GM23338 (cell line): ENCODE results near the gene TAPBP.

ENCODE experiments used
- CREB1 ChIP-seq: fragments of 250-450 bp; sonication (Bioruptor Pico); IDR thresholded peaks from 2 replicates; pipeline ENCODE4 v1.5.0; 2020; ENCODE audit warnings: low read depth, mild to moderate bottlenecking, moderate library complexity
- EZH2 ChIP-seq: fragments of 200-600 bp; sonication (generic); IDR thresholded peaks from one replicate; pipeline ENCODE4 v1.8.0; 2017; ENCODE audit warnings: antibody characterized with exemption, mild to moderate bottlenecking, low read depth; ENCODE audit not compliant: unreplicated experiment
- EZH2phosphoT487 ChIP-seq: fragments of 200-600 bp; sonication (generic); IDR thresholded peaks from one replicate; pipeline ENCODE4 v1.8.1; 2018; ENCODE audit warnings: antibody characterized with exemption; ENCODE audit not compliant: unreplicated experiment
- JUNB ChIP-seq: IDR thresholded peaks from one replicate; pipeline ENCODE4 v1.6.1; 2016; ENCODE audit warnings: antibody characterized with exemption; ENCODE audit not compliant: unreplicated experiment
- NANOG ChIP-seq: IDR thresholded peaks from 2 replicates; pipeline ENCODE4 v1.6.1; 2016; ENCODE audit warnings: antibody characterized with exemption, borderline replicate concordance
- POLR2AphosphoS5 ChIP-seq: IDR thresholded peaks from 2 replicates; pipeline ENCODE4 v1.6.1; 2016; ENCODE audit warnings: antibody characterized with exemption, low read depth
- STAT1 ChIP-seq: IDR thresholded peaks from one replicate; pipeline ENCODE4 v1.6.1; 2016; ENCODE audit warnings: antibody characterized with exemption; ENCODE audit not compliant: unreplicated experiment
- ZNF114 ChIP-seq: fragments of 250-450 bp; sonication (Bioruptor Pico); IDR thresholded peaks from 2 replicates; pipeline ENCODE4 v1.5.0; 2020; ENCODE audit warnings: mild to moderate bottlenecking, moderate library complexity
- TF ChIP-seq, protein P1 (sequence below), 2 experiments: fragments of 200-600 bp in 1 of 2; sonication (generic) in 1 of 2; conservative IDR thresholded peaks; 2 replicates each; pipeline versions ENCODE4 v1.5.1 to v1.6.1; 2016 to 2017; ENCODE audit warnings: antibody characterized with exemption in 2 of 2, low read depth in 2 of 2, mild to moderate bottlenecking in 2 of 2, moderate library complexity in 1 of 2
- TF ChIP-seq, protein P2 (sequence below): IDR thresholded peaks from one replicate; pipeline ENCODE4 v1.6.1; 2018; ENCODE audit warnings: antibody characterized with exemption; ENCODE audit not compliant: unreplicated experiment
- TF ChIP-seq, protein P3 (sequence below): IDR thresholded peaks from 2 replicates; pipeline ENCODE4 v1.6.1; 2016; ENCODE audit warnings: antibody characterized with exemption

DNA sequence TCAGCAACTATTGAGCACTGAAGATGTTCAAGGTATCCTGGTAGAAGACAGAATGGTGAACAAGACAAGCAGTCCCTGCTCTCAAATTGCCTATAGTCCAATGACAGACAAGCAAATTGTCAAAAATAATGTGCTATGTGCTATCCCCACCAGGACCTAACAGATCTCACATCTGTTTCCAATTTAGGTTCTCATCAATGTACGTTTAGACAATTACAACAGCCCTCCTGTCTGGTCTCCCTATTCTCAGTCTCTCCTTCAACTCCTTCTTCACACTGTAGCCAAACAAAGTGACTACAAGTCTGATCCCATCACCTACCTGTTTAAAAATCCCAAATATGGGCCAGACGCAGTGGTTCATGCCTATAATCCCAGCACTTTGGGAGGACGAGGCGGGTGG lies 7.5 kb downstream of the TAPBP start:
- TF ChIP-seq, protein P1, sequence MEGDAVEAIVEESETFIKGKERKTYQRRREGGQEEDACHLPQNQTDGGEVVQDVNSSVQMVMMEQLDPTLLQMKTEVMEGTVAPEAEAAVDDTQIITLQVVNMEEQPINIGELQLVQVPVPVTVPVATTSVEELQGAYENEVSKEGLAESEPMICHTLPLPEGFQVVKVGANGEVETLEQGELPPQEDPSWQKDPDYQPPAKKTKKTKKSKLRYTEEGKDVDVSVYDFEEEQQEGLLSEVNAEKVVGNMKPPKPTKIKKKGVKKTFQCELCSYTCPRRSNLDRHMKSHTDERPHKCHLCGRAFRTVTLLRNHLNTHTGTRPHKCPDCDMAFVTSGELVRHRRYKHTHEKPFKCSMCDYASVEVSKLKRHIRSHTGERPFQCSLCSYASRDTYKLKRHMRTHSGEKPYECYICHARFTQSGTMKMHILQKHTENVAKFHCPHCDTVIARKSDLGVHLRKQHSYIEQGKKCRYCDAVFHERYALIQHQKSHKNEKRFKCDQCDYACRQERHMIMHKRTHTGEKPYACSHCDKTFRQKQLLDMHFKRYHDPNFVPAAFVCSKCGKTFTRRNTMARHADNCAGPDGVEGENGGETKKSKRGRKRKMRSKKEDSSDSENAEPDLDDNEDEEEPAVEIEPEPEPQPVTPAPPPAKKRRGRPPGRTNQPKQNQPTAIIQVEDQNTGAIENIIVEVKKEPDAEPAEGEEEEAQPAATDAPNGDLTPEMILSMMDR (conservative IDR thresholded peaks at IDR 0.05; ENCODE audit: low read depth in 2 of 2) = no peak
- TF ChIP-seq POLR2AphosphoS5 (no peak), EZH2 (no peak), EZH2phosphoT487 (no peak), CREB1 (CRISPR knock-in tag) (no peak), STAT1 (no peak), NANOG (no peak), ZNF114 (CRISPR knock-in tag) (no peak), JUNB (no peak)
- TF ChIP-seq, protein P2, sequence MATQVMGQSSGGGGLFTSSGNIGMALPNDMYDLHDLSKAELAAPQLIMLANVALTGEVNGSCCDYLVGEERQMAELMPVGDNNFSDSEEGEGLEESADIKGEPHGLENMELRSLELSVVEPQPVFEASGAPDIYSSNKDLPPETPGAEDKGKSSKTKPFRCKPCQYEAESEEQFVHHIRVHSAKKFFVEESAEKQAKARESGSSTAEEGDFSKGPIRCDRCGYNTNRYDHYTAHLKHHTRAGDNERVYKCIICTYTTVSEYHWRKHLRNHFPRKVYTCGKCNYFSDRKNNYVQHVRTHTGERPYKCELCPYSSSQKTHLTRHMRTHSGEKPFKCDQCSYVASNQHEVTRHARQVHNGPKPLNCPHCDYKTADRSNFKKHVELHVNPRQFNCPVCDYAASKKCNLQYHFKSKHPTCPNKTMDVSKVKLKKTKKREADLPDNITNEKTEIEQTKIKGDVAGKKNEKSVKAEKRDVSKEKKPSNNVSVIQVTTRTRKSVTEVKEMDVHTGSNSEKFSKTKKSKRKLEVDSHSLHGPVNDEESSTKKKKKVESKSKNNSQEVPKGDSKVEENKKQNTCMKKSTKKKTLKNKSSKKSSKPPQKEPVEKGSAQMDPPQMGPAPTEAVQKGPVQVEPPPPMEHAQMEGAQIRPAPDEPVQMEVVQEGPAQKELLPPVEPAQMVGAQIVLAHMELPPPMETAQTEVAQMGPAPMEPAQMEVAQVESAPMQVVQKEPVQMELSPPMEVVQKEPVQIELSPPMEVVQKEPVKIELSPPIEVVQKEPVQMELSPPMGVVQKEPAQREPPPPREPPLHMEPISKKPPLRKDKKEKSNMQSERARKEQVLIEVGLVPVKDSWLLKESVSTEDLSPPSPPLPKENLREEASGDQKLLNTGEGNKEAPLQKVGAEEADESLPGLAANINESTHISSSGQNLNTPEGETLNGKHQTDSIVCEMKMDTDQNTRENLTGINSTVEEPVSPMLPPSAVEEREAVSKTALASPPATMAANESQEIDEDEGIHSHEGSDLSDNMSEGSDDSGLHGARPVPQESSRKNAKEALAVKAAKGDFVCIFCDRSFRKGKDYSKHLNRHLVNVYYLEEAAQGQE = no peak
- TF ChIP-seq, protein P3, sequence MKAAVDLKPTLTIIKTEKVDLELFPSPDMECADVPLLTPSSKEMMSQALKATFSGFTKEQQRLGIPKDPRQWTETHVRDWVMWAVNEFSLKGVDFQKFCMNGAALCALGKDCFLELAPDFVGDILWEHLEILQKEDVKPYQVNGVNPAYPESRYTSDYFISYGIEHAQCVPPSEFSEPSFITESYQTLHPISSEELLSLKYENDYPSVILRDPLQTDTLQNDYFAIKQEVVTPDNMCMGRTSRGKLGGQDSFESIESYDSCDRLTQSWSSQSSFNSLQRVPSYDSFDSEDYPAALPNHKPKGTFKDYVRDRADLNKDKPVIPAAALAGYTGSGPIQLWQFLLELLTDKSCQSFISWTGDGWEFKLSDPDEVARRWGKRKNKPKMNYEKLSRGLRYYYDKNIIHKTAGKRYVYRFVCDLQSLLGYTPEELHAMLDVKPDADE = no peak
